CD4-positive, alpha-beta T cell treated with Interleukin-4 for 4 hours (primary cell): ENCODE measurements around the gene ZNF322.

Experiments used
- DNase-seq: peaks from one replicate; pipeline ENCODE4 v3.0.0-alpha.2; 2020

Gene ZNF322

DNA sequence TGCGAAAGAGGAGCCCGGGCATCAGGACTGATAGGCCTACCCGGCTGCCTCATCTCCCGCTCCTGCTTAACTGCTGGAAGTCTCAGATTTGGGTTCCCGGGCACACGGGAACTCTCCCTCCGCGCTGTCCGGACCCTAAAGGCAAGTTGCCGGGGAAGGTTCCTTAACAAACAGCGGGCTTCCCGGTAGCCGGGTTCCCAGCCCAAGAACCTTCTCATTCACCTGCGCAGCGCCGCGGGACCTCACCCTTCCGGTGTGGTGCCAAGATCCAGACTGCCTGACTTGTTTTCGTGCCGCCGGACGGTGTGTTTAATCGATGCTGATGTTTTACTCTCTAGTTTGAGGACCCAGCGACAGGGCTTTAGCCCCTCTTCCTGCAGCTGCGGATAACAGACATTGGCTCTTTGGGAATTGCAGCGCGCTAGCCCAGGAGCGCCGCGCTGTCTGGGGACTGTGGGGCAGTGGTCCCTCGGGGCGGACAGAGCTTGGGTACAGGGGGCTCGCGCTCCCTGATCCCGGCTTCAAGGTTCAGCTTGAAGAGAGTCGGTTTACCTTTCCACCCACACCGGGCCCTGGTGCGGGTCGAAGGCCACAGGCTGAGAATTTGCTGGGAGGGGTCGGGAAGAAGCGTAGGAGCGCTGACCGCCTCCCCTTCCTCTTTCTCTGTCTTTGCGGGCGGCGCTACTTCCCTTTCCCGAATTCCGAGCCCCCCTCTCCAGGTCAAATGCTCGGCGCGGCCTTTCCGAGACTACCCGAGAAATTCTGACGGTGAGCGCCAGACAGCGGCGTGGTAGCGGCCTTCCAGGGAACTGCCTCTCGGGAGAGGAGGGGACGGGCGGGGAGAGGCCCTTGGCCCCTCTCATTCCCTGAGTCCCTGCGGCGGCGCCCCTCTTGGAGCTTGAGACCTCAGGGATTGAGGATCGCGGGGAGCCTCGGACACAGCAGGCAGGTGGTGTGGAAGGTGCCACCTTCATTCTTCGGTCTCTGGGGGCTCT lies 45.6 kb downstream of the ZNF322 start:
- DNase-seq = no peak

DNA sequence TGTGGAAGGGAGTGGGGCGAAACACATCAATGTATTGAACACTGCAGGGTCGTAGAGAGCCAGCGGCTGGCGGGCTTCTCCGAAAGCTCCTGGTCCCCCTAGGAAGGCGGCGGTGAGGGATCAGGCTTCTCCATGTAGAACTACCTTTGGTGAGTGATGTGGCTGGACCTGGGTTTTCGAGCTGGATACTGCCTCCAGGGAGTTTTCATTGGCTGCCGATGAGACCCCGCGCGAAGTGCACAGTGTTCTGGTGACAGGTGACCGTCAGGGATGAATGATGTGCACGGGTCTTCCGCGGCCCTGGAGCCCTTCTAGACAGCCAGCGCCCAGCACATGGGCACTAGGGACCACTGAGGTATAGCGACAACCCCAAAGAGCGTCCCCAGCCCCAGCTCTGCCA lies 46.3 kb downstream of the ZNF322 start:
- DNase-seq = no peak

DNA sequence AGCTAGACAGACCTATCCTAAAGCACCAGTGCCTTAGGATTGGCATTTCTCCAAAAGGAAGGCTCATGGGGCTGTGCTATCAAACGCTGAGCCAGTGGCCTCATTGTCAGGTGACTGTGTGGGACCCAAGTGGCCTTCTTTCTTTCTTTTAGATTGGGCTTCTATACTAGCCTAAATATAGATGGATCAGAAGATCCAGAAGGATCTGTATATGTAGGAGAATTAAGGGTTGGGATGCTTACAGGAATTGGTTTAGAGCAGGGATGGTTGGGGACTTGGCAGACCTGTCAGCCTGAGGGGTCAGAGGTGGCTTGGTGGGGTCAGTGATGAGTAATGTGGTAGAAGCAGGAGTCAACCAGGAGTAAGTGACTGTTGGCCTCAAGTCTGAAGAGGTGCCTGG lies 47.9 kb downstream of the ZNF322 start:
- no peak for DNase-seq

DNA sequence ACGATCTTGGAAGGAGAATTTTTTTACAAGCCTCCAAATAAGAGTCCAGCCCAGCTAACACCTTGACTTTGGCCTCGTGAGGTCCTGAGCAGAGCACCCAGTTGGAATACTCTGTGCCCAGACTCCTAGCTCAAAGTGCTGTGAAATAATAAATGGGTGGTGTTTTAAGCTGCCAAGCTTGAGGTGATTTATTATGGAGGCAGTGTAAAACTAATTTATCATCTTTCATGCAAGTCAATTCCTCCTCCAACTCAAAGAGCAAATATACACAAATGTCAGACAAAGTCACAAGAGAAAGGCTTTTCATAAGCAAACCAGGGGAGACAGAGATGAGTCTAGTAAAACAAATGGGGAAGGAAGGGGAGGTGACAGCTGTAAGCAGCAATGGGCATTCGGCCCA lies 50.1 kb downstream of the ZNF322 start:
- no peak for DNase-seq

DNA sequence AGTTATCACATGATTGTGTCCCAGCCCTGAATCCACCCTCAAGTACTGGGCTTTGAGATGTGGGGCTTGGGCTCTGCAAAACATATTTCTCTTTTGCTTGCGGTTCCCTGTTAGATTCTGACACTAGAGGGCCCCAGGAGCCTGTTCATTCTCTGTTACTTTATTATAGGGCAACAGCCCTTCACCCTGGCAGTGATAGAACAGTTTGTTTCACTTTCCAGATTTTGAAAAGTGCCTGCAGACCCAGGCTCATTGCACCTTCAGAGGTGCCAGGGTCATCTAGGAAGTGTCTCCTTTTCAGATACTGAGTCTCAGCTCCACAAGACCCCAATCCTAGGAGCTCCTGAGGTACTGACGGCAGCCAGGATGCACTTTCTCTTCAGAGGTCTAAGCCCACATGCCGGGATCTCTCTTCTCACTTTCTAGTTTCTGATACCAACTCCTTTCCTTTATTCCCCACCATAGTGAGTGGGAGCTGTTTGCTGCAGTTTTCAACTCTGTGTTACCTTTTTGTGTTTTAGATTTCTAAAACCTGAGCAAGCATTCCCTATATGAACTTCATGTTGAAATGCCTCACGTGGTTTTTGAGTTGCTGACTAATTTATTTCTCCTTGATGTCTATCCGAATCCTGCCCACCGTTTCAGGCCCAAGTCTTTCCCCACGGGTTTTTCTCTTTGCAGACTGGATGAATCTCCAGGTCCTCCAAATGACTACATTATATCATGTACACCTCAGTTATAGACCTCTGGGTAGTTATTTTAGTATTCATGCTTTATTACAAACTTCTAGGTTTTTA lies 51.9 kb downstream of the ZNF322 start:
- peak; percentile 70 for DNase-seq

DNA sequence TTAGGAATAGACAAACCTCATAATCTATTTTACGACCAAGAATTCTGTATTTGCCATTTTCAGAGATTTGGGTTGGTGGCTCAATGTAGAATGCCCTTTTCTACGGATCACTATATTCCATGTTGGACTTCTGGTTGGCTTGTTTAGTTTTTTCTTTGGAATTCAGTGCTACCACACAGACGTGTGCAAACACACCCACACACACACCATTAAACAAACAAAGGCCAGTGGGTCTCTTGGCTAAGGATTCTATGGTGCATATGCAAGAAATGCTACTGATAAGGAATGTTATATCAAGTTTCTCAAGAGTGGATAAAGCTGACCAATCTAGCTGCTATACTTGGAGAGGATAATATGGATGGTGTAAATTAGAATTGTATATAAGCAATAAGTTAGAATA lies 54.7 kb downstream of the ZNF322 start:
- no peak for DNase-seq

DNA sequence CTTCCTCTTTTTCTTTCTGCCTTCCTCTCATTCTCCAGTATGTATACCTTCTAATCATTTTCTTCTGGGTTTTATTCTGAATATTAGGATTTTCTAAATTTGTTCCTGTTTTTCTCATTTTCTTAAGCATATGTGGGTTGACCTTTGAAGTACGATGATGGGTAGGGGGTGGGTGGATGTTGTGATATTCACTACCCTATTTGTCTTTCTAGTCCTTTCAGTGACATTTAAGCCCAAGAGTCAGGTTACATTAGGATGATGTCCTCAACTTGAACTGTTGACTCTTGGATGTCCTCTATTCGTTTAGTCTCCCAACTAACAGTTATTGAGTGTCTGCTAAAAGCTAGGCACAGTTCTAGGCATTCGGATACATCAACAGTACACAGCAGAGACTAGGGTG lies 55.5 kb downstream of the ZNF322 start:
- no peak for DNase-seq

DNA sequence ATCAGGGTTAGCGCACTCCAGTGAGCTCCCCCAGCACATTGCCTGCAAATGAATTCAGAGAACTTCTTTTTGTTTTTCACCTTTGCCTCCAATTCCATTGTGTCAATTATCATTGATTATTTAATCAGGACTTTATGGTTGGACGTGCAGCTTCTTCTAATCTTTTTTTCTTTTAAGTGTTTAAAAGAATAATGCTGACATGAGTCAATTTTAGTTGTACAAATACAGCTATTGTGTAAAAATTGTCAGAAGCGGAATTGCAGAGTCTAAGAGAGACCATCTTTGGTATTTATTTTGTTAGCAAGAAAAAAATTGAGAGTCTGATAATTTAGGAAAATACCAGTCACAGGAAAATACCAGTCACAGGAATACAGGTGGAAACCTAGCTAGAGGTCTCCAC lies 57.3 kb downstream of the ZNF322 start:
- no peak for DNase-seq

DNA sequence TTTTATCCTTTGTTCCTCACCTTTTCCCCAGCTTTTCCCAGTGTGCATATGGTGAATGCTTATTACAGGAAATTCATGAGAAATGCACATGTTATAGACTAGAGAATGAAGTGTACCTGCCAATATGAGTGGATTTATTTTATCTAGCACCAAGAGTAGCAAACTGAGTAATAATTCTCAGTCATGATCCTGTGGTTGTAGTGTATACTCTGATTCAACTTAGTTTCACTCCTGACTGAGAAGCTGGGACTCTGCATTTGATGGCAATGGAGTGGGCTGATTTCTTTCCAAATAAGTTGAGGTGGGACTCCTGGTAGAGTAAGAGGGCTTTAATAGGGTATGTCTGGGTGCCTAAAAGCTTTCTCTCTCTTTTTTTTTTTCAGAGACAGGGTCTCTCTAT lies 58.8 kb downstream of the ZNF322 start:
- DNase-seq = no peak

DNA sequence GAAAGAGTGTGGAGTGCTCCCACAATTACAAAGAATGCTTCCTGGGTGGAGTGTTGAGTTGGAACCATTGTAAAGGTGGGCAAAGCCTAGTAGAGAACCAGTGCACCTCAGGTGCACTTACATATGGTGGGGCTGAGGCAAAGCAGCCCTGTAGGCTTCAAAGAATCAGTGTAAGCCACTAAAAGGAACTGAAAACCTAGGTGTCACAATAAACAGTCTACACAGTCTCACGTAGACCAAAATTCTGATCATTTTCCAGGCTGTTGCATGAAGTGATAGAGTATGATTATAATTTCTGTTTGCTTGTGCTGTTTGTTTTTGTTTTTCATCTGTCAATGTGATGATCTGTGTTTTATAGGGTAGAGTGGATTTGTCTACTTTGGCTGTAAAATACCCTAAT lies 60.0 kb downstream of the ZNF322 start:
- DNase-seq = no peak

DNA sequence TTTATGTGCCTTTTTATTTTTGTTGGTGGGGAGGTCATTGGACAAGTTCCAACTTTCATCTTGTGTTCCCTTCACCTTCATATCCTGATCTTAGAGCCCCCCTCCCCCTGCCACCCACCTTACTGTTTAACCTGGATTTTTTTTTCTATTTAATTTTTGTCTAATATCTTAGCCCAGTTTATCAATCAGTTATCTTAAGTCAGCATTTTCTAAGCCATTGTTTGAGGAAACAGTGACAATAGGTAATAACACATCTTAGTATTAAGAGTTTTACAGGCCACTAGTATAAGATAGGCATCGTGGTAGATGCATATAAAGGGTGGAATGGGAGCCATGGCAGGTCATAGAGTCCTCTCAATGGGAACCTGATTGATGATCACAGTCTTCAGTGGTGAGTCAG lies 60.4 kb downstream of the ZNF322 start:
- no peak for DNase-seq

DNA sequence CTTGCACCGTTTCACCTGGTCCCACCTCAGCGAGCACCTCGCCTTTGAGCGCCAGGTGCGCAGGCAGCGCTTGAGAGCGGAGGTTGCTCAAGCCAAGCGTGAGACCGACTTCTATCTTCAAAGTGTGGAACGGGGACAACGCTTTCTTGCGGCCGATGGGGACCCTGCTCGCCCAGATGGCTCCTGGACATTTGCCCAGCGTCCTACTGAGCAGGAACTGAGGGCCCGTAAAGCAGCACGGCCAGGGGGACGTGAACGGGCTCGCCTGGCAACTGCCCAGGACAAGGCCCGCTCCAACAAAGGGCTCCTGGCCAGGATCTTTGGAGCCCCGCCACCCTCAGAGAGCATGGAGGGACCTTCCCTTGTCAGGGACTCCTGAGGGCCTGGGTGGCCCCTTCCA lies 61.3 kb downstream of the ZNF322 start:
- DNase-seq = no peak

DNA sequence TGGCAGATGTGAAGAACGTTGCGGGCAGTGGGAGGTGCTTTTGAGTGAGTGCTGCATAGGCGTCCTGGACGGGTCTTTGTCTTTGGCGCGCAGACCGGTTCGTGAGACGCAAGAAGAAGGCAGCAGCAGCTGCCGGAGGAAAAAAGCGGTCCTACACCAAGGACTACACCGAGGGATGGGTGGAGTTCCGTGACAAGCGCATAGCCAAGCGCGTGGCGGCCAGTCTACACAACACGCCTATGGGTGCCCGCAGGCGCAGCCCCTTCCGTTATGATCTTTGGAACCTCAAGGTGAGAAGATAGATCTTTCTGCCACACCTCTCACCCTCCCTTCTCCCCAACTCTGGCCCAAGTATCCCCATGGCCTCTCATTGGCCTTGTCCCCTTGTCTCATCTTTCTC lies 61.7 kb downstream of the ZNF322 start:
- DNase-seq = no peak

DNA sequence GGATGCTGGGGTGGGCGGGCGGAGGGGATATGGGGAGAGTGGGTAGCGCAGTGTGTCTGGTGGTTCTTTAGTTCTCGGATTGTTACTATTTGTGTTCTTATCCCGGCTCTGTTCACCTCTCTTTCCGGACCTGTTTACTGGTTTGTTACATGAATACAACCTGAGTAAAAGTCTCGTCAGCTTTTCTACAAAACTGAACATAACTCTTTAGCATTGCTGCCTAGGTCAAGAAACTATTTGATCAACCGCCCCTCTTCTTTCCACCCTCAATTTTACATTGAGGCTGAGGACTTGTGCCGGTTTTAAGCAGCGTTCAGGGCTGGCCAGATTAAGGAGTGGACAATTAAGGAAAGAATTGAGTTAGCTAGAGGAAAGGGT lies 62.2 kb downstream of the ZNF322 start:
- no peak for DNase-seq

DNA sequence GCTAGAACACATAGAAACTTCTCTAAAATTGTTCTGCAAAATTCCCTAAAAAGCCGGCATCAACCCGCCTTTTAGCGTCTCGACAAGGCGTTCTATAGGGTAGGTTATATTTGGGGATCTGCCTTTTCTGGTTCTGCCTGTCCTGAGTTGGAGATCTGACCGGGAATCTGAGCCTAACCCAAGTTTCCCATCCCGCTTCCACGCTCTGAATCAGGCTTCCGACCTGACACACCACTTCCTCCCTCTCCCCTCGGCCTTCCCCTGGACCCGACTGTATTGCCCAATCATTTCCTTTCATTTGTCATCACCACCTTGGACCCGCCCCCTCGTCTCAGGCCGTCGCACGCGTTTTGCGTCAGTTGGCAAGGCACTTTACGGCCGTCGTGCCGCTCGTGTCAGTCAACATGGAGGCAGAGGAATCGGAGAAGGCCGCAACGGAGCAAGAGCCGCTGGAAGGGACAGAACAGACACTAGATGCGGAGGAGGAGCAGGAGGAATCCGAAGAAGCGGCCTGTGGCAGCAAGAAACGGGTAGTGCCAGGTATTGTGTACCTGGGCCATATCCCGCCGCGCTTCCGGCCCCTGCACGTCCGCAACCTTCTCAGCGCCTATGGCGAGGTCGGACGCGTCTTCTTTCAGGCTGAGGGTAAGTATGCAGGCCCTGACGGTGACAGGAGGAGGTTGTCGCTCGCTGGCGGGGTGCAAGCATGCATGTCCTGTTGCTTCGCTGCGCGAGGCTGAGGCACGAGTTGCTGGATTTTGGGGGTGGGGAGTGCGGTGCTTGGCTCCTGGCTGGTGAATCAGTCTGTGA lies 62.8 kb downstream of the ZNF322 start, which contains the start of gene ABT1:
TSS of gene ABT1 (plus strand) at position 375 of the 810 bp plus-strand sequence. CDS start at position 405, 30 bp downstream.
- DNase-seq = peak; percentile 98

DNA sequence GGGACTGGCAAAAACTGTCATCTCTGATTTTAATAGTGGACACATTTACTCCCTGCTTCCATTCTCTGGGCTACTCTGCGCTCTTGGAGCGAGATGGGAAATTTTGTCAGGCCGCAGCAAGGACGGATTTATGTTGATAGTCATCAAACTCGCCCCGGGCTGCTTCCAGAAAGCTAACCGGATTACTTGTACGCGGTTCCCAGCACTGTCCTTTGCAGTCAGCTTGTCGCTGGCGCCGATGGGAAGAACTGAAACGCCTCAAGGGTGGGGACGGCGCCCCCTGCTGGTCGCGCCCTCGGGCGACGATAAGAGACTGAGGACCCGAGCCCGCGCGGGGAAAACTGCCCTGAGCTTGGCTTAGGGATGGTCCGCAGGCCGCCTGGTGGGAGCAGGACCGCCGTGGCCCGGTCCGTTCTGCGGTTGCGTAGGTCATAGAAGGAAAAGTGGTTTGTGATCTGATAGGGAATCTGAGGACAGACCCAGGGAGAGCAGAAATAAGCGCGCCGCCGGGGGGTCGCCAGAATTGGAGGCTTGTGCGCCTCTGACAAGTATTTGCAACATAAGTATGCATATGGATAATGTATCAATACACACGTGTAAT lies 63.8 kb downstream of the ZNF322 start:
- DNase-seq = peak; percentile 81

DNA sequence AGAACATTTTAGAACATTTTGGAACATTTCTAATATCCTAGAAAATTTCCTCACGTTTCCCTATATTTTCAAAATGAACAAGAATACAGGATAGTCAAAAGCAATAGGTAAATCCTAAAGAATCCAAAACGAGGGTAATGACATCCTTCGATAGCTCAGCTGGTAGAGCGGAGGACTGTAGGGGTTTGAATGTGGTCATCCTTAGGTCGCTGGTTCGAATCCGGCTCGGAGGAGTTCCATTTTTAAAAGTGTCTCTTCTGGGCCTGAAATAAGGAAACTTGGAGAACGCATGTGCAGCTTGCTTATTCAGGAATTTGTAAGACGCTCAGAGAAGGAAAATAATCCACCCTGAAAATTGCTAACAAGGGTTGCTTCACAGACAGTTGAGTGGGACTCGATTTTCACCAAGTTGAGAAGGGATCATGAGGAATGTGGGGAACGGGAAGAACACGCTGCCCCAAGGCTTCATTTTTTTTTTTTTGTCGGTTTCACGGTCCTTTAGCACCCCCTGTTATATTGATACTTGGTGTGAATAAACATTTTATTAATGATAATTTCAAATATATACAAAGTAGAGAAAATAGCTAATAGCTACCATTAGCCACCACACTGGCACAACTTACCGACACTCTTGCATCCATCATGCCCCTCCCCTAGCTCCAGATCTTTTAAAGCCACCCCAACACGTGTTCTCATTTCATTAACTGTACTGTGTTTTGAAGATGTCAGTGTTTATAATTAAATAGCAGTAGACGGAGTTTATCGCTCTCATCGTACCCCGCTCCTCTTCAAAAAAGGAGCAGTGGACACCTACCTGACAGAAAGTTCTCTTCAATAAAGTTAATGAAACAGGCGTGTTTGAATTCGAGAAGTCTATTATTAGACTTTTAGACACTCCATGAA lies 64.6 kb downstream of the ZNF322 start:
- no peak for DNase-seq

DNA sequence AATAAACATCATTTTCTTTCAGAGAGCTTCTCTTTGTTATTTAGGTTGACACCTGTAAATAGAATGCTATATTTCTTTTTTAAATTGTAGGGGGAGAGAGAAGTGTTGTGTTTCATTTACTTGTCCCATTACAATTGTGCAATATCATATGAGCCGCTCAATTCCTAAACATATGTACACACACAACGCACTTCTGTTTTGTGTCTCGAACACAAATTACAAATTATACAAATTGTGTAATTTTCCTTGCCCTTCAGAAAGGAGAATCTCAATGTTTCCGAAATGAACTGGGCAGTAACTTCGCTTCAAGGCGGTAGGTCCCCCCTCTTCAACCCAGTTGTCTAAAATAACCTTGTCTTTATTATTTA lies 65.4 kb downstream of the ZNF322 start:
- no peak for DNase-seq

DNA sequence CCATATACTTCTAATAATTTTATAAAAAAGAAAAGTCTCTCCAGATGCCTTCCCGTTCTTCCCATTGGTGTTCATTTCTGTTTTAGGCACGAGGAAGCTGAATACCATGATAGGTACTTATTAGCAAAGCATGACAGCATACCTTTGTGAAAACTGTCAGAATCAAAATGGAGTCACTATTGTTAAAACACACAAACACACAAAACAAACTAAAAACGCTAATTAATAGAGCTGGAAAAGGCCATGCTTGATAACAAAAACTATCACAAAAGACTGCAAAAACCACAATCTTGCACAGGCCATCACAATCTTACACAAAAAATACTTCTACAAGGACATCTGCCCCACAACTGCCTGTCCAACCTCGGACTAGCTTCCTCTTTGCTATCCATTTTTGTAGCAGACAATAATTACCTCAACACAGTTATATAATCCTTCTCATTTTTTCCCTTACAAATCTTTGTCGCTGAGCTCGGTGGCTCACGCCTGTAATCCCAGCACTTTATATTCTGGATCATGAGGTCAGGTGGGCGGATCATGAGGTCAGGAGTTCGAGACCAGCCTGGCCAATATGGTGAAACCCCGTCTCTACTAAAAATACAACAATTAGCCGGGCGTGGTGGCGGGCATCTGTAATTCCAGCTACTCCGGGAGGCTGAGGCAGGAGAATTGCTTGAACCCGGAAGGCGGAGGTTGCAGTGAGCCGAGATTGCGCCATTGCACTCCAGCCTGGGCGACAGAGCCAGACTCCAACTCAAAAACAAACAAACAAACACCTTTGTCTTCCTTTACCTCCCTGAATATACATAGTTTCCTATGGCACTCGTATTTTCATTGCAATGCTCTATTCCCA lies 66.0 kb downstream of the ZNF322 start:
- DNase-seq = no peak

DNA sequence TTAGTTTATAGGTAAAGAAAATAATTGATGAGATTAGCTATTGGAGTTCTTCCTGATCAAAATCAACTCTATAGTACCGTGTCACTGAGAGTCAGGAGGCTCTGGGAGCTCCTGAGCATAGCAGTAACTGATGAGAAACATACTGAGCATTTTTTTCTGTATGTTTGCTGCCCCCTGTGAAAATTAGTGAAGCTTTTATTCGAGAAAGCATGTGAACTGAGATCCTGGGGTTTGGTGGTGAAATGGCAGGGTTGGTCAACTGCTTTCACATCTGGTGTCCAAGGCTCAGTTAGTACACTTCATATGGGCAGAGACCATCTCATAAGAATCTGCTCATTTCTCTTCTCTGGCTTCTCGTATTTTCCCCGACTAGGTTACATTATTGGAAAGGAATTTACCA lies 66.9 kb downstream of the ZNF322 start:
- DNase-seq = no peak

DNA sequence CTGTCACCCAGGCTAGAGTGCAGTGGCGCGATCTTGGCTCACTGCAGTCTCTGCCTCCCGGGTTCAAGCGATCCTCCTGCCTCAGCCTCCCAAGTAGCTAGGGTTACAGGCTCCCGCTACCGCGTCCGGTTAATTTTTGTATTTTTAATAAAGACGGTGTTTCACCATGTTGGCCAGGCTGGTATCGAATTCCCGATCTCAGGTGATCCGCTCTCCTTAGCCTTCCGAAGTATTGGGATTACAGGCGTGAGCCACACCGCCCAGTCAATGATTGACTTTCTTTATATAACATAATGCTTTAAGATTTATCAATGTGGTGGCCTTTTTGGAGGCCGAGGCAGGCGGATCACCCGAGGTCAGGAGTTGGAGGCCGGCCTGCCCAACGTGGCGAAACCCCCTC lies 70.6 kb downstream of the ZNF322 start:
- DNase-seq = no peak
